Measurements from ENCODE around the gene SPATA33. TPM values are rescaled to one million over a fixed set of nuclear protein-coding genes. Genes with fewer than 3 reads are reported as not detected.
"Not testable (repeated sequence)": the region's sequence is repeated elsewhere in the genome, so short reads cannot be mapped to it uniquely, and the experiment has no call there.

Gene SPATA33
- total RNA-seq, 1 donor from 2014 or later = 4.8 TPM

DNA sequence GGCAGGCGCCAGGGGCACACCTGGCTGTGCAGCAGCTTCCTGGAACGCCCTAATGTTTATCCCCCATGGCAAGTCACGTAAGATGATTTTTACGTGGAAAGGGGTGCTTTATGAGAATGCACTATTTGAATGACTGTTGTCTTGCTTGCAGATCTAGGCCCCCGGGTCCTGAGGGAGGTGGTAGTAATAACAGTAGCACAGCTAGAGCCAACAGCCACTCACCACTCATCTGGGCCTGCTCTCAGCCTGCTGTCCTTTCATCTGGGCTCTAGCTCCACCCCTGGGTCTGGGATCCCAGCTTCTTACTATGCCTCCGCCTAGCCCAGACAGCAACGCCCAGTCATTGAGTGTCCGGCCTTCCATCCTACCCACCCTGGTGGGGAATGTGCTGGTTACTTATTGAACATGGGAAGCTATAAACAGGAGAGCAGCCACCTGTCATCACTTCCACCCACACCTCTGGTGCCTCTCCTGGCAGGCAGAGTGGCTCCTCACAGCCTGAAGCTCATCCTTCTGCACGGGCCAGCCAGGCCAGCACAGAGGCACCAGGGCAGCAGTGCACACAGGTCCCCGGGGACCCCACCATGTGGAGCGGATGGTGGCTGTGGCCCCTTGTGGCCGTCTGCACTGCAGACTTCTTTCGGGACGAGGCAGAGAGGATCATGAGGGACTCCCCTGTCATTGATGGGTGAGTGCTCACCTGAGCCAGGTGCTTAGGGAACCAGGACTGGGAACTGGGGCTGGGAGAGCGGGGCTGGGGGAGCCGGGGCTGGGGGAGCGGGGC is 27.6 kb upstream of the SPATA33 start:
- DNase-seq = no peak

DNA sequence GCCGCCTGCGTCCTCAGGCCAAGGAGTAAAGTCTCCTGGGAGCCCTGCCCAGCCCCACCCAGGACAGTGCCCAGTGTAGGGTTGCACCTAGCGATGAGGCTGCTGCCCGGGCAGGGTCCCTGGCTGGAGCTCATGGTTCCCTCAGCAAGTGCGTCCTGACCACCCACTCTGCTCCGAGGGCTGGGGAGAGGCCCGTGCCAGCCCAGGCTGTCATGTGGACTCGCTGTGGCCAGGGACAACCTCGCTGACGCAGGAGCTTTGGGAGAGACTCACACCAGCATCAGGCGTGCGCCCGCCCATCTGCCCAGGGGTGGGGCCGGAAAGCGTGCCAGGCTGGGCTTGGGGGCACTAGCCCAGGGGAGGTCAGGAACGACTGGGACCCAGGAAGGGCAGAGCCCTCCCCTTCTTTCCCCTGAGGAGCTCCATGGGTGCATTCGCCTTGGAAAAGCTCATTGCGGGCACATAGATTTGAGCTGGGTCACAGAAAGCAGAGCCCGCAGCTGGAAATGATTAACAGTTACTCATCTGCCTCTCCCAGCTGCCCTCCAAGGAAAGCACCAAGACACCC is 24.5 kb upstream of the SPATA33 start:
- DNase-seq = no peak

DNA sequence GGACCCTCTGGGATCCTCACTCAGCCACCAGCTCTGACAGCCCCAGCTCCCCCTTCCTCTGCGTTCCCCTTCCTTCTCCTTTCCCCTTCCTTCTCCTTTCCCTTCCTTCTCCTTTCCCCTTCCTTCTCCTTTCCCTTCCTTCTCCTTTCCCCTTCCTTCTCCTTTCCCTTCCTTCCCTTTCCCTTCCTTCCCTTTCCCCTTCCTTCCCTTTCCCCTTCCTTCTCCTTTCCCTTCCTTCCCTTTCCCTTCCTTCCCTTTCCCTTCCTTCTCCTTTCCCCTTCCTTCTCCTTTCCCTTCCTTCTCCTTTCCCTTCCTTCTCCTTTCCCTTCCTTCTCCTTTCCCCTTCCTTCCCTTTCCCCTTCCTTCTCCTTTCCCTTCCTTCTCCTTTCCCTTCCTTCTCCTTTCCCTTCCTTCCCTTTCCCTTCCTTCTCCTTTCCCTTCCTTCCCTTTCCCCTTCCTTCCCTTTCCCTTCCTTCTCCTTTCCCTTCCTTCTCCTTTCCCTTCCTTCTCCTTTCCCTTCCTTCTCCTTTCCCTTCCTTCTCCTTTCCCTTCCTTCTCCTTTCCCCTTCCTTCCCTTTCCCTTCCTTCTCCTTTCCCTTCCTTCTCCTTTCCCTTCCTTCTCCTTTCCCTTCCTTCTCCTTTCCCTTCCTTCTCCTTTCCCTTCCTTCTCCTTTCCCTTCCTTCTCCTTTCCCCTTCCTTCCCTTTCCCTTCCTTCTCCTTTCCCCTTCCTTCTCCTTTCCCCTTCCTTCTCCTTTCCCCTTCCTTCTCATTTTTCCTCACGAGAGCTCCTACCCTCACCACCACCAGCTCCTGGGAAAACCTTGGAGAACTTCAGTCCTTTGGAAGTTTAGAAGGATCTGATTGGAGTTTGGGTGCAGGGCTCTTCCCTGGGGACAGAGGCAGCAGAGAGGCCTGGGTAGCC is 22.9 kb upstream of the SPATA33 start:
- not testable (repeated sequence) for DNase-seq

DNA sequence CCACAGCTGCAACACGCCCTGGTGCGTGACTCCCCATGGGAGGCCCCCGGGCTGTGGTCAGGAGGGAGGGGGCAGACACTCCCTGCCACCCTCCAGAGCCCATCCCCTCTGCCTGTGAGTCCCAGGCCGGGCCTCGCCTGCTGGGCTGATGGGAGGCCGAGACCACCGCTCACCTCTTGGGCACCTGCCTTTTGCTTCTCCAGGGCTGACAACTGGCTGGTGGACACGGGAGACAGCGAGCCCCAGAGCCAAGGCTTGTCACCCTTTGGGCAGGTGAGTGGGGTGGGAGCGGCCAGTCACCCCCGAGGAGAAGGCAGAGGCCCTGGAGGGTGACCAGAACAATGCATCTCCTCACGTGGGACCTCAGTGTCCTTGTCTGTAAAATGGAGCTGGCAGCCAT is 21.0 kb upstream of the SPATA33 start:
- no peak for DNase-seq

DNA sequence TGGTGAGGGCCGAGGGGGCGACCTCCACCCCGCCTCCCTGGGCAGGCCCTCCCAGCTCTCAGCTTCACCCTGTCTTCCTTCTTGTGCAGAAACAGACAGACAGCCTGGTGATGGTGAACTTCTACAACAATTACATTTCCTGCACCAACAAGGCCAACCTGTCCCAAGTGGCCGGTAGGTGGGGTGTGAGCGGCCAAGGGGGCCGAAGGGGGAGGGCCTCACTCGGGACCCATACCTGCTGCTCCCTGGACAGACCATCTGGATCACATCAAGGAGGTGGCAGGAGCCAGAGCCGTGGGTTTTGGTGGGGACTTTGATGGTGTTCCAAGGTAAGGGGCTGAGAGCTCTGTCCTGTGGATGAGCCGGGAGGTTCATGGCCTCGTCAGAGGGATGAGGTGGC is 20.3 kb upstream of the SPATA33 start:
- no peak for DNase-seq

DNA sequence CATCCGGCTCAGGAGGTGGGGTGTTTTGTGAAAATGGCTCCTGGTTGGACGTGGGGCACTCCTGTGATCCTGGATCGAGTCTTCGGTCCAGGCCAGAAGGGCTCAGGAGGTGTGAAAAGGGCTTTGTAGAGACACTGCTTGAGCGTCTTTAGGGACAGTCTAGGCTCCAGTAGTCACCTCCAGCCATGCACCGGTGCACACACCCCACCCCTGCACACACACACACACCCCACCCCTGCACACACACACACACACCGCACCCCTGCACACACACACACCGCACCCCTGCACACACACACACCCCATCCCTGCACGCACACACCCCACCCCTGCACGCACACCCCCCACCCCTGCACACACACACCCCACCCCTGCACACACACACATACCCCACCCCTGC is 19.2 kb upstream of the SPATA33 start:
- DNase-seq = no peak

DNA sequence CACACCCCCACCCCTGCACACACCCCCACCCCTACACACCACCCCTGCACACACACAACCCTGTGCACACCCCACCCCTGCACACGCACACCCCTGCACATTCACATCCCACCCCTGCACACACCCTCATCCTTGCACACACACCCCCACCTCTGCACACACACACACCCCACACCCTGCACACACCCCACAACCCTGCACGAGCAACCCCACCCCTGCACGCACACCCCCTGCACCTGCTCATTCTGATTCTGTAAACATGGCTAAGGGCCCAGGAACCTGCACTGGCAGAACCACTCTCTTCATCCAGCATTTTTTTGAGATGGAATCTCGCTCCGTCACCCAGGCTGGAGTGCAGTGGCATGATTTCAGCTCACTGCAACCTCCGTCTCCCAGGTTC is 18.3 kb upstream of the SPATA33 start:
- DNase-seq = no peak

DNA sequence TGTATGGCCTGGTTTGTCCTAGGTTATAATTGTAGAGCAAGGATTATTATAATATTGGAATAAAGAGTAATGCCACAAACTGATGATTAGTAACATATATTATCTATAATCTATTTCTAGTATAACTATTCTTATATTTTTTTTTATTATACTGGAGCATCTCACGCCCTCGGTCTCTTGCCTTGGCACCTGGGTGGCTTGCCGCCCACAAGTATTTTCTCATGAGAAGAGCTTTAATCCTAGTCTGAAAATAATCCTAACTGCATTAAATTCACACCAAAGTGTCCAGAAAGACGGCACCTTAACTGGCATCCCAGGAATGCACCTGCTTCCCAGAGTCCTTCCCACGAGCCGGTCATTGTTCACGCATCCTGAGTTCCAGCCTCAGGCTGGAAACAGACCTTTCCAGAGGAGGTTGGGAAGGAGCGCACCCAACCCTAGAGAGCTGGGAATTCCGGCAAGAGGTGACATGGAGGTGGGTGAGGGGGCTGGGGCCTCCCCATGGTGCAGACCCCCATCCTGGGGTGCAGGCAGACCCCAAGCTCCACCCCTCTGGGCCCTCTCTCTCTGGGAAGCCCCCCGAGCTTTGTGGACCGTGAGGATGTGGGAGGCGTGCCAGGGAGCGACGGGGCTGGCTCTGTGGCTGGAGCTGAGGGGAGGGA is 16.0 kb upstream of the SPATA33 start:
- DNase-seq = no peak

DNA sequence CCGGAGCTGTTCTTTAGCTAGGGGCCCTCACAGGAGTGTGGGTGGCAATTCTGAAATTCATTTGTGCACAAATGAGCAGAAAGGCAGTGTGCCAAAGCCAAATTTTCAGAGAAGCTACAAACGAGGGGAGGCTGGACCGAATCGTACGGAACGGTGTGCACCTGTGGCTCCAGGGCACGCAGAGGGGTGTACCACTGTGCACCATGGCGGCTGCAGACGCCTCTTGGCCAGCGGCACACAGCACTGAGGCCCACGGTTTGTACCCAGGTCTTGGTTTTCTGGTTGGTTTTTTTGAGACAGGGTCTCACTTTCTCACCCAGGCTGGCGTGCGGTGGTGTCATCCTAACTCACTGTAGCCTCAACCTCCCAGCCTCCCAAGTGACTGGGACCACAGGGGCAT is 15.1 kb upstream of the SPATA33 start:
- no peak for DNase-seq

DNA sequence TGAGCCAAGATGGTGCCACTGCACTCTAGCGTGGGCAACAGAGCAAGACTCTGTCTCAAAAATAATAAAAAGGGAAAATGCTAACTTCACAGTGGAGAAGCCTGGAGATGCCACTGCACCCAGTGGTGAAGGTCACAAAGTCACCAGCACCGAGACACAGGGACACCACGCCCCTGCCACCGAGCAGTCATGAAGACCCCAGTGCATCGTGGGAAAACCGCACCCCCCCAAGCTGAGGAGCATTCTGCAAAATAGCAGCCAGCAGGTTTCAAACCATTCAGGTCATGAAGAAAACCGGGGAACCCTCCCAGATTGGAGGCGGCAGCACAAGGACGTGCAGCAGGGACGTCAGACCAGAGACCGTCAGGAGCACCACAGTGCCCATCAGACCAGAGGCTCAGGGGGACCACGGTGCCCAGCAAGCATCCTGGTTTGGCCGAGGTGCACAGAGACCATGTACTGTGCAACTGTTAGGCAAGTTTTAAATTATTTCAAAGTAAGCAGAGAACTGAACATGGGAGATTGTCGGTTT is 13.8 kb upstream of the SPATA33 start:
- DNase-seq = no peak

DNA sequence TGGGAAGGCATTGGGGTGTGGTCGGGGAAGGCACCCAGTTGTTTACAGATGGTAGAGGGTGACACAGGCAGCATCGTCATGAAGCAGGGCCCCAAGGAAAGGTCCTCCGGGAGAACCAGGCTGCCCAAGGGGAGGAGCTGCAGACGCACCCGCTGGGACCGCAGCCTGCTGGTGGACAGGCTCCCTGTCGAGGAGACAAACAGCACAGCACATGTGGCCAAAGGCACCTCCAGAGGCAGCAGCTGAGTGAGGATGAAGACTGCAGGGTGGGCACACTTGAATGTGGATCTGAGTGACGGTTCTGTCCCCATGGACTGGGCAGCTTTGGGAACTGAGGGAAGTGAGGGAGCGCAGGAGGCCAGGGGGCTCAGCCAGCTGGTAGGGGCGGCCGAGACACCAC is 12.5 kb upstream of the SPATA33 start:
- no peak for DNase-seq

DNA sequence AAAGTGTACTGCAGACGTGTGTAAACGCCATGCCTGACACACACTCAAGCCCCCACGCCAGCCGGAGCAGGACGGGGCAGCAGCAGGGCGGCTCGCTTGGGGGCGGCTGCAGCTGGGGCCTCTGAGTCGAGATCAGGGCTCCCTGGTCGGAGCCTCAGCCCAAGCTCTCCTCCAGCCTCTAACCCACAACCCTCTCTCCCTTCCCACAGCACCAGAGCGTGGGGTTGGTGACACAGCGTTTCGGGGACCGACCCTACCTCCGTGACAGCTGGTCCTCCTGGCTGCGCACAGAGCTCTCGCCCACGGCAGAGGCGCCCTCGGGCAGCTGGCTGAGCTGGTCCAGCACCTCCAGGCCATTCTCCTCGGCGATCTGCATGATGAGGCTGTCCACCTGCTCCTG is 11.4 kb upstream of the SPATA33 start:
- no peak for DNase-seq

DNA sequence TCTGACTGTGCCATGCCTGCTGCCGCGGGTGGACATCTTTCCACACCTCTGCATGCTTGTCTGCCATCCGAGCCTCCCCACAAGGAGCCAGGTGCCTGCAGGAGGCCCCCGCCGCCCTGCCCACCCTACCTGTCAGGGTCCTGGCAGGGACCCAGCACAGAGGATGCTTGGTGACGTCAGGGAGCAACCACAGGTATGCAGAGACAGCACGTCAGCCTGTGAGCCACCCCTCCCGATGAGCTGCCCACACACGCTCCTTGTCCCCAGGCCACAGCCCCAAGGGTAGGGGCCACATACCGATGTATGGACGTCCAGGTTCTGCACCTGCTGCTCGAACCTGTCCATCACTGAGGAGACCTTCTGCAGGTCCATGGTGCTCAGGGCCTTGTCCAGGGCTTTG is 10.7 kb upstream of the SPATA33 start:
- no peak for DNase-seq

DNA sequence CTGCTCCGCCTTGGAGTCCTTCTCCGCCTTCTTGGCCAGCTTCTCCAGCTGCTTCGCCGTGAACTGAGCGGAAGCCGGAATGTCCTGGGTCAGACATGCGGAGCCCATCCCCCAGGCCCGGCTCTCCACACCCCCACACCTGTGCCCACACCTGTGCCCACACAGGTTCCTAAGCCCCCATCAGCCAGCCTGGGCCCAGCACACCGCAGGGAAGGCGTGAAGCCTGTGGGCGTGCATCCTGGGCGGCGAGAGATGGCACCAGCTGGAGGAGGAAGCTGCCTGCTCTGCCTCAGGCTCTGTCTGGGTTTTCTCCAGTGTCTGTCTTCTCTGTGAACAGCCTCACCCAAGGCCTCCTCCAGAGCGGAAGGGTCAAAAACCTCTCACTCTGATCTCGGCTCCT is 6.1 kb upstream of the SPATA33 start:
- DNase-seq = no peak

DNA sequence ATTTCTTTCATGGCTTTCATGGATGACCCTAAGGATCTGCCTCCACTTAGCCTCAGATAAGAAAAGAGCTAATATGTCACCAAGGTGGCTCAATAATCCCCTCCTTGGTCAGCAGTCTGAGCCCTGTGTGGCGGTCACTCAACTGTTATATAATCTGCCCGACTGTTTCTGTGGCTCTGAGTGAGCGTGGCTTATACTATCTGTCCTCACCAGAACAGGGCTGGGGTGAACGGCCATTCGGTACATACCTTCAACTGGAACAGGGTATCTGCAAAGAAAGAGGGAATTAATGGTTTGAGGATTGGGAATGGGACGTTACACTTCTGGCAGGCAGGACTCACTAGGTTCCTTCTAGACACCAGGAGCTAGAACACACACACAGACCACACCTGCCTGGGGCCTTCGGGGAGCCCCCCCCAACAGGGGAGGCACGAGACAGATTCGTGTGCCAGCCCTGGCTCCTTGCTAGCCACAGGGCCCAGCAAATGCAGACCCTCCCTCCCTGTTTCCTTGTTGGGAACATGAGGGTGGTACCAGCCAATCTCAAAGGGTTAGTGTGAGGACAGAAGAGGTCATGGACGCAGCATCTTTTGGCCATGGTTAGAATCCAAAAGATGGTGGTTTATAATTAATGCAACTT is 3.9 kb upstream of the SPATA33 start:
- no peak for DNase-seq

DNA sequence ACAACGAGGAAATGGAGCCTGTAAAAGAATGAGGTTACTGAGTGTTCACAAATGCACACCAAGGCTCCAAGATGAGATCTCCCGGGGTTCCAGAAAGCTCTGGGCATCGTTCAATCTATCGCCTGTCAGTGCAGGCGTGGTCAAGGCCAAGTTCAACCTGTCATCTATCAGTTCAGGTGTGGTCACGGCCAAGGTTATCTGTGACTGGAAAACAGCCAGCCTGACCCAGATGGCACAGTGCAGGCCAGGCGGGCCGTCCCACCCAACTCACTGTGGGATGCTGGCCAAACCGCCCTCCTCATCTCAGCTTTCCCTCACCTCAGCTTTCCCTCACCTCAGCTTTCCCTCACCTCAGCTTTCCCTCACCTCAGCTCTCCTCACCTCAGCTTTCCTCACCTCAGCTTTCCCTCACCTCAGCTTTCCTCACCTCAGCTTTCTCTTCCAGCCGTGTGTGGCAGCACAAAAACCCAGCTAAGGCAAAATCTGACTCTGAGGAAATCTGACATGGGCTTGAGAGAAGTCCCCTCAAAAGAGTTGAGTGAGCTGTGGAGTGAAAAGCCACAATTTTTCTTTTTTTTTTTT is 2.5 kb upstream of the SPATA33 start:
- no peak for DNase-seq

DNA sequence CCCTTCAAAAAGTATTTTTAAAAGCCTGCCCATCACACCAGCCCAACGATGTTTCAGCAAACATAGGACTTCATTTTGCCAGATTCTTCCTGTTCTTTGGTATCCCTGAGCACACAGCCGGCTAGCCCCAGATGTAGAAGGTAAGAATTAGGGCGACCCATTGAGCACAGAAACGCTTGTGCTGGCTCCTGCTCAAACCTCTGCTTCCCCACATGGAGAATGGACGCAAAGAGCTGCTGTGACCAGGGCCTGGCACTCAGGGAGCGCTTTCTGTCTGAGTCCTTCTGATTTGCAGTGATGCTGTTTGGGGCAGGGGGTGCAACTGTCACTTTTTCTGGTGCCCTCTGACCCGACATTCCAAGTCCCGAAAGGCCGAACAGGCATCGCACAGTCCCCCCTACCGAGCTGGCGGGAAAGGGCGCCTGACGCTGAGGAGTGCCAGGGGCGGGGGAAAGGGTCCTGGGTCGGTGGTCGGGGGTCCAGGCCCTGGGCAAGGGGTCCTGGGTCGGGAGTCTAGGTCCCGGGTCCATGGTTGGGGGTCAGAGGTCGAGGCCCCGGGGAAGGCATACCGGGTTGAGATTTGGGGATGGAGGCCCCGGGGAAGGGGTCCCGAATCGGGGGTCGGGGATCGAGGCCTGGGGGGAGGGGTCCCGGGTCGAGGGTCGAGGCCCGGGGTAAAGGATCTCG is 1.1 kb upstream of the SPATA33 start:
- DNase-seq = no peak

DNA sequence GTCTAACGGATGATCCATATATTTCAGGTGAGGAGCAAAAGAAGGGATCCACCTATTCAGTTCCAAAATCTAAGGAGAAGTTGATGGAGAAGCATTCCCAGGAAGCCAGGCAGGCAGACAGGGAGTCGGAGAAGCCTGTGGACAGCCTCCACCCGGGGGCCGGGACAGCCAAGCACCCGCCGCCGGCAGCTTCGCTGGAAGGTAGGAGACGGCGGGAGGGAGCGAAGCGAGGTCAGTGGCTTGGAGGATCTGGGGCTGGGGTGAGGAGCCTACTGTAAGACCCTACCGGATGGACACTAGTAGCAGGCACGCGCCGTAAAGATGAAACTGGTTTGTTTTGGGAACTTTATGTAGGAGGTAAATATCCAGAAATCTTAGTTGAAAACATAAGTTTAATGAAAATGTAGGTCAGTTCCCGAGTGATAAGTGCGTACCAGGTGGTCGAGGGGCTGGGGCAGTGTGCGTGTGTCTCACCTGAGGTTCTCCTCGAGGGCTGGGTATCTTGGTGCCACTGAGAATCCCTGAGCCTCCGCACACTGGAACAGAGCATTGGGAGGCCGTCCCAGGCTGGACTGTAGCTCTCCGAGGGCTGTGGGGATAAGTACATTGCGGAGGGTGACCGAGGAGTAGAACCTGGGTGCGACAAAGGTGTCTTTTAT is 714 bp downstream of the SPATA33 start:
- no peak for DNase-seq

DNA sequence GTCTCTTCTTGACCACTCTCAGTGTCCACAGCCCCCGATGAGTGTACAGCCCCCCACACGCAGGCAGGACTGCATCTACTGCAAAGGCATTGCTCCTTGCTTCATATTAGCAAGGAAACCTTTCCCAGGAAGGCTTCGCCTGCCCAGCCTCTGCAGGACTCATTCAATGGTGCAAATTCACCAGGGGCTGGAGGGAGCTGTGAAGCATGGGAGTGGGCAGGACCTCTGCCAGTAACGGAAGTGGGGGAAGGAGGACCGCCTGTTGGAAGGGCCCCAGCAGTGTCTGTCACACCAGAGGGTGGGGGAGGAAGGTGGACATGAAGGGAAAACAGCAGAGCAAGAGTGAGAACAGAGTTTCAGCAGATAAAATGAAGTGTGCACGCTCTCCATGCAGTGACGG is 2.5 kb downstream of the SPATA33 start:
- DNase-seq = no peak

DNA sequence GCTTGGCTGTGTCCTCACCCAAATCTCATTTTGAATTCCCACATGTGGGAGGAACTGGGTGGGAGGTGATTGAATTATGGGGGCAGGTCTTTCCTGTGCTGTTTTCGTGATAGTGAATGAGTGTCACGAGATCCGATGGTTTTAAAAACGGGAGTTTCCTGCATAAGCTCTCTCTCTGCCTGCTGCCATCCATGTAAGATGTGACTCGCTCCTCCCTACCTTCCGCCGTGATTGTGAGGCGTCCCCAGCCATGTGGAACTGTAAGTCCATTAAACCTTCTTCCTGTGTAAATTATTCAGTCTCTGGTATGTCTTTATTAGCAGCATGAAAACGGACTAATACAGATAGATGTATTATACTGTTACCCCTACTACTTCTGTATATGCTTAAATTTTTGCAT is 3.6 kb downstream of the SPATA33 start:
- no peak for DNase-seq
